Activated naive CD4-positive, alpha-beta T cell (primary cell): ENCODE measurements around the gene CD1E.
"Not testable (repeated sequence)": the region's sequence is repeated elsewhere in the genome, so short reads cannot be mapped to it uniquely, and the experiment has no call there.

Experiments
- DNase-seq, 4 experiments: peaks; one replicate each; lab custom pipeline; 2025; lab: John Stamatoyannopoulos, UW

CD1E gene

GRCh38 chr1:158353303-158354075 lies at the start of gene CD1E:
Gene CD1E (plus strand): TSS chr1:158353894. CDS start chr1:158353989, 95 bp downstream.
- DNase-seq = no peak

GRCh38 chr1:158310623-158311022 lies 43.1 kb upstream of the CD1E start:
- DNase-seq = no peak

DNA sequence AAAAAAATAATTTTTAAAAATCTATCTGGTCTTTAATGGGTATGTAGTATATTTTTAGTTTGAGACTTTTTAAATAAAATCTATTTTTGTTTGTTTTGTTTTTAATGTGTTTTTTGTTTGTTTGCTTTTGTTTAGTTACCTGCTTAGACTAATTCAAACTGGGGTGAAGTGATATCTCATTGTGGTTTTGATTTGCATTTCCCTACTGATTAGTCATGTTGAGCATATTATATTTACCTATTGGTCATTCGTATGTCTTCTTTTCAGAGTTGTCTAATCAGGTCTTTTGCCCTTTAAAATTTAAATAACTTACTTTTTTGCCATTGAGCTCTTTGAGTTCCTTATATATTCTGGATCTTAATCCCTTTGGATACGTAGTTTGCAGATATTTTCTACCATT lies 42.6 kb upstream of the CD1E start:
- no peak for DNase-seq

DNA sequence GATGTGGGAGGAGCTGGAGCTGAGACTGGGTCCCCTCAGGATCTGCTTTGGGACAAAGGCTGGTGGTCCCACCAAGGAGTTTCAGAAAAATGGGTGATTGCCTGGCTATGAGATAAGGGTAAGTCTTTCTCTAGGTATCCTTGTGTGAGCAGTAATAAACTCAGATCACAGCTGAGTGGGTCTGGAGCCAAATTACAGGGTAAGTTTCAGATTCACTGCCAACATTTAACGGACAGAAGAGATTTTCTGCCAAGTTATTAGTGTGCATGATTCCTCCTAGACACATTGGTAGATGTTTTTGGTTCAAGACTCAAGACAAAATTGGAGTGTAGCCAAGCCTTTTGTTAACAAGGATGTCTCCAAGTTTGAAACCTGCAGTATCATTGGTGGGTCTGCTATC lies 29.8 kb upstream of the CD1E start:
- no peak for DNase-seq

- no peak for DNase-seq
Measured at GRCh38 chr1:158324395-158324794, 29.3 kb upstream of the CD1E start.

DNA sequence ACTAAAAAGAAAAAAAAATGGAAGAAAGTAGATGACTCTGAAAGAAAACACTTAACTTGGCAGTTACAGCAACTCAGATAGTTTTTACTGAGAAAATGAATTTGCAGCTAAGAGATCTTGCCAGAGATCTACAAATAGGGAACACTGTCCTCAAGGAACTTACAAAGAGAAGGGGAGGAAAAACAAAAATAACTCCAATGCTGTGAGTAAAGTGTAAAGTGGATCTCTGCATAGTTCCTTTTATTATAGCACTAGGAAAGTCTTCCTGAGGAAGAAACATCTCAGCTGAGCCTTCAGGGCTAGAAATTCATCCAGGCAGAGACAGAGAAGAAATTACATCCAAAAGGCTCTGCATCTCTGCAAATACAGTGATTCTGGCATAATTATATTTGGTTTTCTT lies 26.2 kb upstream of the CD1E start:
- no peak for DNase-seq

GRCh38 chr1:158328426-158328825 lies 25.3 kb upstream of the CD1E start:
- no peak for DNase-seq

DNA sequence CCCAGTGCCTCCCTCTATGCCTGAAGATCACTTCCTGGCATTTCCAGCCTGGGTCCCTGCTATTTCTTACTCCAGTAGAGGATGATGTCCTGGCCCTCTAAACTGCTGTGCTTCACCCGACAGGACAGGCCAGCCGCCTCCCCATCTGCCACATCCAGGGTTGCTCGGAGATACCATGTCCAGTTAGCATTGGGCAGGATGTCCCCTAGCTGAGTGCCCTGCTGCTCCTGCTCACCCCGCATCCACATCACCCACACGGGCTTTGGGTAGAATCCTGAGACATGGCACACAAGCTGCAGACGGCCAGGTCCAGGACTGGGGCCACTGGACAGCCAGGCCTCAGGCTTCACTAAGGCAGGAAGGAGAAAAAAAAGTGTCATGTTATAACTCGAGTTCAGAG lies 24.4 kb upstream of the CD1E start:
- no peak for DNase-seq

DNA sequence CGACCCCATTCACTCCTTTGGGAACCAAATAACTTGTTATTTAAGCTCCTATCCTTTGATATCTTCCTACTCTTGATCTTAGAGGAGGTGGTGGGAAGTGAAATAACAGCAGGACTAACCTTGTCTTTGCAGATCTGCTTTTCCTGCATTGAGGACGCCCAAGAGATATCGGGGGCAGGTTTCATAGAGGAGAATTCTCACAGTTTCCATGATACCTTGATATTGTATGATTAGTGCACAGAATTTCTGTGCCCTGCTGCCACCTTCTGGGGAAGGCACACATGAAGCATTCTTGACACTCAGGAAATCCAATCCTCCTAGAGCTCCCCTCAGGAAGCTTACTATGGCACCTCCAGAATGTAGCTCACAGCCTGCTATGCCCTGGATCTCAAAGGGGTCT lies 24.0 kb upstream of the CD1E start:
- no peak for DNase-seq

GRCh38 chr1:158330391-158331105 lies 23.1 kb upstream of the CD1E start:
- no peak for DNase-seq

DNA sequence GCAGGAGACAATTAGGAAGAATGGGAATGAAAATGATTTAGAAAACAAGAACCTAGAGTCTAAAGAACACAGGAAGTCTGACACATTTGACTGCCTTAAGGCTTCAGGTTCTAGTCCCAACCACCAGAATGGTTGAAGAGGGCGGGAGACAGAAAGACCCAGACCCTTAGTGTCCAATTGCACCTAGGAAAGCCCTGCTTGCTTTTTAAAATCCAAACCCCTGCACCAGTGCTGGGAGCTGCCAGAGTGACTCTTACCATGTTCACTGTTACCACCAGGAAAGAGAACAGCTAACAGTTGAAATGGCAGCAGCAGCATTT lies 22.6 kb upstream of the CD1E start:
- no peak for DNase-seq

GRCh38 chr1:158331481-158332150 lies 22.1 kb upstream of the CD1E start, which contains the start of gene CD1B:
Gene CD1B (minus strand): TSS chr1:158331531. CDS start chr1:158331423, 108 bp downstream.
- no peak for DNase-seq

- no peak for DNase-seq
Measured at GRCh38 chr1:158333405-158334155, 20.1 kb upstream of the CD1E start.

GRCh38 chr1:158334526-158335212 lies 19.0 kb upstream of the CD1E start:
- DNase-seq = no peak

- DNase-seq = no peak
Measured at GRCh38 chr1:158335213-158335532, 18.5 kb upstream of the CD1E start.

DNA sequence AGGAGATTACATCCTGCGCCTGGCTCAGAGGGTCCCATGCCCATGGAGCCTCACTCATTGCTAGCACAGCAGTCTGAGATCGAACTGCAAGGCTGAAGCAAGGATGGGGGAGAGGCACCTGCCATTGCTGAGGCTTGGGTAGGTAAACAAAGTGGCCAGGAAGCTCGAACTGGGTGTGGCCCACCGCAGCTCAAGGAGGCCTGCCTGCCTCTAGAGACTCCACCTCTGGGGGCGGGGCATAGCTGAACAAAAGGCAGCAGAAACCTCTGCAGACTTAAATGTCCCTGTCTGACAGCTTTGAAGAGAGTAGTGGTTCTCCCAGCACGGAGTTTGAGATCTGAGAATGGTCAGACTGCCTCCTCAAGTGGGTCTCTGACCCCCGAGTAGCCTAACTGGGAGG lies 17.3 kb upstream of the CD1E start:
- DNase-seq = not testable (repeated sequence)

DNA sequence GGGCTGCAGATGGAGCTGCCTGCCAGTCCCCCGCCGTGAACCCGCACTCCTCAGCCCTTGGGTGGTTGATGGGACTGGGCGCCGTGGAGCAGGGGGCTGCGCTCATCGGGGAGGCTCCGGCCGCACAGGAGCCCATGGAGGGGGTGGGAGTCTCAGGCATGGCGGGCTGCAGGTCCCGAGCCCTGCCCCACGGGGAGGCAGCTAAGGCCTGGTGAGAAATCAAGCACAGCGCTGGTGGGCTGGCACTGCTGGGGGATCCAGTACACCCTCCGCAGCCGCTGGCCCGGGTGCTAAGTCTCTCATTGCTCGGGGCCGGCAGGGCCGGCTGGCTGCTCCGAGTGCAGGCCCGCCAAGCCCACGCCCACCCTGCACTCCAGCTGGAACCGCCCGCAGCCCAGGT lies 4.7 kb upstream of the CD1E start:
- DNase-seq = not testable (repeated sequence)

DNA sequence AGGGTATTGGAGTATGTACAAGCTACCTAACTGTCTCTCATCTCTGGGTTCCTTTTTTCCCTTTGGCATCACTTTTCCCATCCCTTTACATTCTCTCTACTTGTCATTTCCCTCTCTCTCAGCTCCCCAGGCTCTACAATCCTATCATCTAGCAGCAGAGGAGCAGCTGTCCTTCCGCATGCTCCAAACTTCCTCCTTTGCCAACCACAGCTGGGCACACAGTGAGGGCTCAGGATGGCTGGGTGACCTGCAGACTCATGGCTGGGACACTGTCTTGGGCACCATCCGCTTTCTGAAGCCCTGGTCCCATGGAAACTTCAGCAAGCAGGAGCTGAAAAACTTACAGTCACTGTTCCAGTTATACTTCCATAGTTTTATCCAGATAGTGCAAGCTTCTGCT lies 561 bp downstream of the CD1E start:
- no peak for DNase-seq

GRCh38 chr1:158355773-158356285 lies 2.1 kb downstream of the CD1E start:
- no peak for DNase-seq

DNA sequence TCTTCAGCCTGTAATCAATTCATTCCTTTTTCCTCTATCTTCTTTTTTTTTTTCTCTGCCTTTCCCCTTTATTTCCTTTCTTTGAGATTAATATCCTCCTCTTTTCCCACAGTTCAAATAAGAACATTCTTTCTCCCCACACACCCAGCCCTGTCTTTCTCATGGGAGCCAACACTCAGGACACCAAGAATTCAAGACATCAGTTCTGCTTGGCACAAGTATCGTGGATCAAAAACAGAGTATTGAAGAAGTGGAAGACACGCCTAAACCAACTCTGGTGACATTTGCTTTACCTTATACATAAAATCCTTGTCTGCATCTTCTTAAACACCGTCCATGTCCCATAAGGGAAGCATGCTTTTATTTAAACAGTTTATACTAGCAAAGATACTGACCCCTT lies 2.9 kb downstream of the CD1E start:
- DNase-seq = no peak

DNA sequence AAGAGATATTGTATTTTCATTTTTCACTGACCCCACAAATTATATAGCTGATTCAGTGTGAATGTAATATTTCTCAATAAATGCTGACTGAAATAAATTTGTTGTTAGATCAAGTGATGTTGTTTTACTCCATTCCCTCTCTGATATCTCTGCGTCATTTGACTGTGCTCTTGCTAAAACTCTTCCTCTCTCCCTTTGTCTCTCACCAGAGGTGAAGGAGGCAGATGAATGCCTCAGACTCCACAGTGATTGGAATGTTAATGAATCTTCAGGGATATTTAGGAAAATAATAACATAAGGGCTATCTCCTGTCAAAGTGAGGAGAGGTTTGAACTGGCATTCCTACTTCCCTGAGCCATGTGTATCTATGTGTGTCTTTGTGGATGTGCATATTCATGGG lies 3.7 kb downstream of the CD1E start:
- DNase-seq = no peak

- DNase-seq = no peak
Measured at GRCh38 chr1:158362482-158362881, 8.8 kb downstream of the CD1E start.
